RPMI8226 (cell line): ENCODE data around the gene CMSS1.

Source experiments
- DNase-seq: peaks from one replicate; pipeline ENCODE4 v3.0.0-alpha.2; 2015

Gene CMSS1

DNA sequence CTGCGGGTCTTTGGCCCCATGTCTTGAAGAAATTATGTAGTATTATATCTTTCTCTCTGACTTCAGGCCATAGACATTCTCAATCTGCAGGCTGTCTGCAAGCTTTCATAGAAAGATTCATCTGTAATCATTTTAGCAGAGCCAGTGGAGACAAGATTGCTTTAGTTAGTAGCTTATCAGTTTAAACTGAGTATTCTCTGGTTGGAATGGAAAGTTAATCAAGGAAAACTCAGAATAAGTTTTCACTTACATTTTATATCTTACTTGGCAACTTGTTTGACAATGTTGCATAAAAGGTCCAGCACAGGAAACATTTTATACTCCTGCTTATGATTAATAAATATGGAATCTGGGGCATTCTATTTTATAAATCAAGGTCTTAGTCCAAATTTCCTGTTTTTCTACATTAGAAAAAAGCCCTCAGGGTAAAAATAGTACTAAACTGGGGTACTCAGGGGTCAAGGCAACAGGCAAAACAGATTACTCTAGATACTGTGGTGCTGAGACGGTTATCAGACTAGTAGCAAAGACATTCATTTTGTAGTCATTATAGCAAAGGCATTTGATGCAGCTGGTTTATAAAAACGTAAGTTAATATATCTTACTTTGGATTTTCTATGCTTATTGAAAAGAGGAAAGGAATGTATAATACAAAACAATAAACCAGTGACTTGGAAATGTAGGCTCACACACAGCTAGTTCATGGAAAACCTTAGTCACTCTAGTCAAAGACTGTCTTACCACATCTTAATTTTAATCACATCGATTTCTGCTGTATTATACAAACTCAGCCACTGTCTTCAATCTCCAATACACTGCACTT, 341.9 kb downstream of the CMSS1 start:
- DNase-seq = no peak

GRCh38 chr3:100160521-100160920, 342.9 kb downstream of the CMSS1 start:
- no peak for DNase-seq

- no peak for DNase-seq
Measured at GRCh38 chr3:100163787-100164186, 346.1 kb downstream of the CMSS1 start.

- DNase-seq = no peak
Measured at GRCh38 chr3:100164743-100165142, 347.1 kb downstream of the CMSS1 start.

DNA sequence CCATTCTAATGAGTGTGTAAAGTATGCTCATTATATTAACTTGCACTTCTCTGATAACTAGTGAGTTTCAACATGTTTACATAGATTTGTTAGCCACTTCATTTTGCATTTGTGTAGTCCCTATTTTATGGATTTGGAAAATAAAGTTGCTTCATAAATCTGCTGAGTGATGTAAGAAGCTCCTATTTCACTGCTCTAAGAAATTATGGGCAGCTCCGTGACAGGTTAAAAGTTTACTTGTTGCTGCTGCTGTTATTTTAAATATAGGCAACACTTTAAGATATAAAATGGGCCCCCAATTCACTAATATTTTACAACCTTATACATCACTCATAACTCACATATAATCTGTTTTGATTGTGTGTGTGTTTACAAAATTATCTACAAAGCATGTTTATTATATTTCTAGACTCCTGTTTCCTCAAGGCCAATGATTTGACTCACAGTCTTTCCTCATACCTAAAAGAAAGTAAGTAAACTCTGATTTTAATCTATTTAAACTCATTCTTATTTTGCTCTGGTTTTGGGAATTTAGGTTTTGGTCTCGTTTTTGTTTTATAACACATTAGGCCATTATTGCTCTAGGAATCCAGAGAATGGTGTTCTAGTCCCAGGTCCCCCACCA, 348.4 kb downstream of the CMSS1 start:
- no peak for DNase-seq

GRCh38 chr3:100169201-100169920, 351.7 kb downstream of the CMSS1 start:
- no peak for DNase-seq

DNA sequence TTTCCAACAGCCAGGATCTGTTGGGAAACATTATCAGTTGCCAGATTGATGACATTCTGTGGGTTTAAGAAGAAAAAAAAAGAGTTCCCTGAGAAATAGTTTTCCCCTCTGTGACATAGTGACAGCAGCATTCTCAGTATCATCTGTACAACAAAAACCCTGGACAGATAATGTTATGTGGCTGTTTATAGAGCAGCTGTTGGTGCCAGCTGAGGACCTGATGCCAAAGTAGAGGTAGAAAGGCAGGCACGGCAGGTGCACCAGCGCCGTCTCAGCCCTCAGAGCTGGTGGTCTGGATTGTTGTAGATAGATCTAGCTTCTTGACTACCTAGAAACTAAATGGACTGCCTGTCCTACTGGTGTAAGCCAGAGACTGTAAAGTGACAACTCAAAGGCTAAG, 352.8 kb downstream of the CMSS1 start:
- no peak for DNase-seq

GRCh38 chr3:100171211-100171914, 353.7 kb downstream of the CMSS1 start:
- DNase-seq = no peak

DNA sequence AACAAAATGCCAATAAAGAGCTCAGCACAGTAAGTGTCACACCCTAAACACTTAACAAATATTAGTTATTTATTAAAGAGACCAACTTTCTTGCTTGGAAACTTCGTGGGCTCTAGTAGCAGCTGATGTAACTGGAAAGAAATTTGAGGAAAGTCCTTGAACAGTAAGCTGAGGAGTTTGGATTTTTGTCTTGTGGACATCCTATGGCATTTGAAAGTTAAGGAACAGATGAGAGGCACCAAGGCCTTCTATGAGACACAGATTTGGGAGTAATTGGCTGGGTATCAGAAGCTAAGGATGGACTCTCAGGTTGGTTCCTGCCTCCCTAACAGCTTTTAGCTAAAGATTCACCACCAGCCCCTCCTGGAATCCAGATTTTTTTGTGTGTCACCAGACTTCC, 356.3 kb downstream of the CMSS1 start:
- no peak for DNase-seq

DNA sequence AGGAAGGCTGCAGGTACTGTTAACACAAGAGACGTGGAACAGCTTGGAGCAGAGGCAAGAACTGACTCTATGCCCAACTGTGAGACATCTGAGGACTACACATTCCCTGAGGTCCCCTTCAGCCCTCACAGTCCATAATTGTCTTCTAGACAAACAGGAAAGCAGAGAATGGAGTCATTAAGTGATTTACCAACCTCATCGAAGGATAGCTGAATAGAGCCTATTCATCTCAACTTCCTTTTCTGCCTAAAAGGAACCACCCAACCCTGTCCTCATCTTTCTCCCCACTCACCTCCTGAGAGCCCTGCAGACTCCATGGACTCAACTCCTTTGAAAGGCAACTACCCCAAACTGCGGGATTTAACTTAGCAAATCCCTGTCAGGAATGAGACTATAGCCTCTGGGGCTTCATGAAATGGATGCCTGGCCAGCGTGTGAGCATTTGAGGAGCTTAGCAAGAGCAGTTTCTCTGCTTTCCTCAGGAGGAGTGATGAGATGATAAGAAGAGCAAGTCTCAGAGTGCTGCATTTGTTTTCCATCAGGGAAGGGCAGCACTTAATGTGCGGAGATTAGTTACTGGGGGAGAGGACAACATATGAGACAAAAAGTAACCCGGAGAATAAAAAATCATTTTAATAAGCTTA, 358.1 kb downstream of the CMSS1 start:
- no peak for DNase-seq

DNA sequence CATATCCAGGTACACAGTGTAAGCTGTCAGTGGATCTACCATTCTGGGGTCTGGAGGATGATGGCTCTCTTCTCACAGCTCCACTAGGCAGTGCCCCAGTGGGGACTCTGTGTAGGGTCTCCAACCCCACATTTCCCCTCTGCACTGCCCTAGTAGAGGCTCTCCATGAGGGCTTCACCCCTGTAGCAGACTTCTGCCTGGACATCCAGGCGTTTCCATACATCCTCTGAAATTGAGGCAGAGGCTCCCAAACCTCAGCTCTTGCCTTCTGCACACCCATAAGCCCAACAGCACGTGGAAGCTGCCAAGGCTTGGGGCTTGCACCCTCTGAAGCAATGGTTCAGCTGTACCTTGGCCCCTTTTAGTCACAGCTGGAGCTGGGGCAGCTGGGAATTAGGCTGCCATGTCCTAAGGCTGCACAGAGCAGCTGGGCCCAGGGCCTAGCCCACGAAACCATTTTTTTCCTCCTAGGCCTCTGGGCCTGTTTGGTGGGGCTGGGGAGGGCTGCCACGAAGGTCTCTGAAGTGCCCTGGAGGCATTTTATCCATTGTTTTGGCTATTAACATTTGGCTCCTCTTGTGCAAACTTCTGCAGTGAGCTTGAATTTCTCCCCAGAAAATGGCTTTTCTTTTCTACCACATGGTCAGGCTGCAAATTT, 362.2 kb downstream of the CMSS1 start:
- no peak for DNase-seq

DNA sequence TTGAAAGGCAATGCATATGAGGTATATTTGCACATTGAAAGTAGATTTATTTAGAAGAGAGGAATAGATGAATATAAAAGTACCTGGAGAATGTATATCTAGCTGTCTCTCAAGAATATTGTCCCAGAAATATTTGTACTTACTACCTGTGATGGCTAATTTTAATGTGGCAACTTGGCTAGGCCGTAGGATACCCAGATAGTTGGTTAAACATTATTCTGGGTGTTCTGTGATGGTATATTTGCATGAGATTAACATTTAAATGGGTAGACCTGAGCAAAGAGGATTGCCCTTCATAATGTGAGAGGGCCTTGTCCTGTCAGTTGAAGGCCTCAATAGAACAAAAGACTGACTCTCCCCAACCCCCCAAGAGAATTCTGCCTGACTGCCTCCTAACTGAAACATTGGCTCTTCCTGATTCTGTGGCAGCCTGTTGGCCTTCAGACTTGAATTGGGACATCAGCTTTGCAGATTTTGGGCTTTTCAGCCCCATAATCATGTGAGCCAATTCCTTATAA, 366.0 kb downstream of the CMSS1 start:
- no peak for DNase-seq

GRCh38 chr3:100184948-100185570, 367.4 kb downstream of the CMSS1 start:
- no peak for DNase-seq

DNA sequence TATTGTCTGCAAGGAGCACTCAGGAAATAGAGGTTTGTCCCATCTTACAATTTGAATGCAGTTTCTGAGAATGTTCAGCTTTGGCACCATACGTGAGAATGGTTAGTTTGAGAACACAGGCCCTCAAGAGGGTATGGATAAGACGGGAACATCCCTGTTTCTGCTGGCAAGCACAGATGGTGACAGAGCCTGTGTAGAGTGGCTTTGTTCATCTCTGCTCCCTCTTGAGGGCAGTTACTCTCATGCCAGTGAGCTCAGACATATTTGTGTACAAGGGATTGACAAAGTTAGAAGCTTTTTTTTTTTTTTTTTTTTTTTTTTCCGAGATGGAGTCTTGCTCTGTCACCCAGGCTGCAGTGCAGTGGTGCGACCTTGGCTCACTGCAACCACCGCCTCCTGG, 368.2 kb downstream of the CMSS1 start:
- DNase-seq = no peak

DNA sequence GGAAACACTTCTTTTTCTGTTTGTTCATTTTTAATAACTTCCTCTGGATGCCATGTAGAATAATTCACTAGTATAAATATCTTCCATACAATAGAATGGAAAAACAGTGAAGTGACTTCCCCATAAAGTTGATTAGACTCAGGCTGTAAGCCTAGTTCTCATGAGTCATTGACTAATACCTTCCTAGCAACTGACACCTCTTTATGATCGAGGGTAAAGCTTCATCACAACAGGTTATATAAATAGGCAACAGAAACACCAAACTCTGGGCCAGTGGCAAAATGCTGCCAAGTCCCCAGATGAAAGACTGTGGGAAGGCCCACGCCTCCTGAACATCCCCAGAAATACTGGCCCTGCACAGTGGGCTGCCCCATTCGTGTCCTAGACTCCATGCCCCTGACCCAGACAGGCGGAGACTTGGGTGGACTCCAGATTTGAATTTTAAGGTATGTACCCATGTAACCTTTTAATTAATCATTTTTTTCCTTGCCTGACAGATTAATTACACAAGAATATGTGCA, 371.8 kb downstream of the CMSS1 start:
- DNase-seq = no peak

- DNase-seq = no peak
Measured at GRCh38 chr3:100195375-100195774, 377.7 kb downstream of the CMSS1 start.

DNA sequence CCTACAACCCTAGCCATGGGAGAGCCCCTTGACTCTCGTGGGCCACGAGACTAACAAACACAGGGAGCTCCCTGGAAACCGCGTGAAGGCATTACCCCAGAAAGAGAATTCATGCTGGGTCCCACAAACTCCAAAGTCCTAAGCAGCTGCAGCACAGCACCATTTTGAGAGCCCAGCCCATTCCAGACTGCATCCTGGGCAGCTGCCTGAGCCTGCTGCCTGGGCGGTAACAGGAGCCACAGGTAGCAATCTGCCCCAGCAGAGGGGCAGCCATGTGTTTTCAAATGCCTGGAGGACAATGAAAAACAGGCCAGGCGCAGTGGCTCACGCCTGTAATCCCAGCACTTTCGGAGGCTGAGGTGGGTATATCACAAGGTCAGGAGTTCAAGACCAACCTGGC, 380.2 kb downstream of the CMSS1 start:
- no peak for DNase-seq

DNA sequence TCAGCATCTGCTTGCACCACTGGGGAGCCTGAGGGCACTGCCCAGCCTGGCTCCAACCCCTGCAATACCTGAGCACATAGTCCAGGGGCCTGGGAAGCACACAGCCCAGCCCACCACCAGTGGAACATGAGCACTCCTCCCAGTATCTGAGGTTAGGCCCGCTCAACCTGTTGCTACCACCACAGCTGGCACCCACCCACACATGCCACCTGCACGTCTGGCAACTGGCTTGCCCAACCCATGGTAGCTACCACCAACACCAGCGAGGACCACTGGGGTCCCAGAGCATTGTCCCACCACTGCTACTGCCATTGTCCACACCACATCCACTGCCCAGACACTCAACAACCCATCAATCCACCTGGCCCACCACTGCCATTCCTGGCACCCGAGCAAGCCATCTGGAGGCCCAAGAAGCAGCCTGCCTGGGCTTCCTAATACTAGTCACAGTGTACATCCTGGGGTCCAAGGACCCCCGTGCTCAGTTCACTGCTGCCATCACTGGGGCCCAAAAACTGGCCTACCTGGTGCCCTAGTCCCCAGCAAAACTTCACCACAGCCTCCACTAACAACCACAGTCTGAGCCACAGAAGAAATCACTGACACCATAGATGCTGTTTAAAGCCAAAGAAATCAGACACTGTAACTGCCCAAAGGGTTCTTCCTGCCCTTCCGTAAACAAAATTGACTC, 381.1 kb downstream of the CMSS1 start:
- no peak for DNase-seq

DNA sequence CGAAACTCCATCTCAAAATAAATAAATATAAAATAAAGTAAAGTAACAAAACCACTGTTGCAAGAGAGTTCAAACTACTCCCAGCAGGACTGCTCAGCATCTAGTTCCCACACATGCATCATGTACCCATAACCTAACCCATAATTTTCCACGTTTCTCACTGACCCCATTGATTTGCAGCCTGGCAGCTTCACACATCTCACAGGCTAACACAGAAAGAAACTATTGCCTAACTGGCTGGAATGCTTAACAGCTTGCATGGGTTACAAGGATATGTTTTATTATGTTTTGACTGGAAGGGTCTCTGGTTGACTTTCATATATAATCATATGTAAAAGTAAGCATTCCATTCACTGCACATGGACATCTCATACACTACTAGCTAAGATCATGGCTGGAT, 387.5 kb downstream of the CMSS1 start:
- DNase-seq = no peak

DNA sequence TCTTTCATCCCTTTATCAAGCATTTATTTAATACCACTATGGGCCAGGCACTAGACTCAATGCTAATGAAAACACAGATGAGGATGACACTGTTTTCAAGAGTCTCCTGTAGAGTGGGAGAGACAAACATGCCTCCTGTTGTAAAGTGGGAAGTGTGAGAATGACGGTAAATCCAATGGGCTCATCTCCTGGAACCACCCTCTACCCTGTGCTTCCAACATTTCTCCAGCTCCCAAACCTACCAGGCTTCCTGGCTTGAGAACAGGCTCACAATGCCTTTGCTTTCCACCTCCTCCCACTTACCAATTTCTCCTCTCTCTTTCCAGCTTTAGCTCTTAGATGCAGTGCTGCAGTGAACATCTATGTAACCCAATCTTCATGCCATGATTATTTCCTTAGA, 389.0 kb downstream of the CMSS1 start:
- DNase-seq = no peak

DNA sequence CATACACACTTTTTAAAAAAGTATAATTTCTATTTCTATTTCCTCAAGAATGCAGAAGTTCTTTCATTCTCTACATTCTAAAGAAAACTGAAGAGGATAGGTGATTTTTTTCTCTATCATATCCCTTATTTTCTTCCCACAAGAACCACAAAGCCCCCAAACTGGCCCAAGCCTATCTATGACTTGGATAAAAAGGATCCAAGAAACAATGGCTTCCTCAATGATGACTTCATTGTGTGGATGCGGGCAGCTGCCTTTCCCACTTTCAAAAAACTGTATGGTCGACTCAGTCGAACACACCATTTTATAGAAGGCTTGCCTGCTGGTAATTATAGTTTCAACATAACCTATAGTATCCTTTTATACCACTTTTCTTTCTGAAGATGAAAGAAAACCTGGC, 390.2 kb downstream of the CMSS1 start:
- DNase-seq = no peak
